Measurements from ENCODE around the gene RNF213.

GRCh38 chr17:80432350-80432955, 171.8 kb downstream of the RNF213 start:
- no peak for TF ChIP-seq CTCF (IDR thresholded peaks at IDR 0.05)
- no peak for TF ChIP-seq POLR2AphosphoS5 (IDR thresholded peaks at IDR 0.05)
